SH-SY5Y (cell line): ENCODE data around the gene BCO2.

ENCODE experiments used
- GATA2 ChIP-seq: IDR thresholded peaks from 2 replicates; pipeline ENCODE4 v1.6.1; 2011; ENCODE audit warnings: mild to moderate bottlenecking, low read depth, low read length
- GATA3 ChIP-seq: IDR thresholded peaks from 2 replicates; pipeline ENCODE4 v1.6.1; 2011; ENCODE audit warnings: low read depth, mild to moderate bottlenecking, low read length, moderate library complexity

GRCh38 chr11:112165049-112165448, 10.3 kb upstream of the BCO2 start:
- TF ChIP-seq GATA3: no peak
- TF ChIP-seq GATA2: no peak
